B cell (primary cell): ENCODE results near the gene COLQ.

Experiments
- EZH2 ChIP-seq: IDR thresholded peaks from 2 replicates; pipeline ENCODE4 v1.6.1; 2012; ENCODE audit warnings: borderline replicate concordance, low read depth, mild to moderate bottlenecking, moderate library complexity, low read length; ENCODE audit not compliant: insufficient read depth, poor library complexity, severe bottlenecking
- TF ChIP-seq, protein P1 (sequence below): fragments of 200-600 bp; IDR thresholded peaks from one replicate; pipeline ENCODE4 v1.8.0; 2022; ENCODE audit warnings: antibody characterized with exemption, mild to moderate bottlenecking

DNA sequence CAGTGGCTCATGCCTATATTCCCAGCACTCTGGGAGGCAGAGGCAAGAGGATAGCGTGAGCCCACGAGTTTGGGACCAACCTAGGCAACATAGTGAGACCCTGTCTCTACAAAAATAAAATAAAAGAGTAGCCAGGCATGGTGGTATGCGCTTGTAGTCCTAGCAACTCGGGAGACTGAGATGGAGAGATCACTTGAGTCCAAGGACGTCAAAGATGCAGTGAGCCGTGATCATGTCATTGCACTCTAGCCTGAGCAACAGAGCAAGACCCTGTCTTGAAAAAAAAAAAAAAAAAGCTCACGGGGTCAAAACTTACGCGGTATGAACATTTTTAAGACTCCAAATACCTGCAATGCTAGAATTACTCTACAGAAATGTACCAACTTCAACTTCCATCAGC lies 37.1 kb upstream of the COLQ start:
- TF ChIP-seq, protein P1, sequence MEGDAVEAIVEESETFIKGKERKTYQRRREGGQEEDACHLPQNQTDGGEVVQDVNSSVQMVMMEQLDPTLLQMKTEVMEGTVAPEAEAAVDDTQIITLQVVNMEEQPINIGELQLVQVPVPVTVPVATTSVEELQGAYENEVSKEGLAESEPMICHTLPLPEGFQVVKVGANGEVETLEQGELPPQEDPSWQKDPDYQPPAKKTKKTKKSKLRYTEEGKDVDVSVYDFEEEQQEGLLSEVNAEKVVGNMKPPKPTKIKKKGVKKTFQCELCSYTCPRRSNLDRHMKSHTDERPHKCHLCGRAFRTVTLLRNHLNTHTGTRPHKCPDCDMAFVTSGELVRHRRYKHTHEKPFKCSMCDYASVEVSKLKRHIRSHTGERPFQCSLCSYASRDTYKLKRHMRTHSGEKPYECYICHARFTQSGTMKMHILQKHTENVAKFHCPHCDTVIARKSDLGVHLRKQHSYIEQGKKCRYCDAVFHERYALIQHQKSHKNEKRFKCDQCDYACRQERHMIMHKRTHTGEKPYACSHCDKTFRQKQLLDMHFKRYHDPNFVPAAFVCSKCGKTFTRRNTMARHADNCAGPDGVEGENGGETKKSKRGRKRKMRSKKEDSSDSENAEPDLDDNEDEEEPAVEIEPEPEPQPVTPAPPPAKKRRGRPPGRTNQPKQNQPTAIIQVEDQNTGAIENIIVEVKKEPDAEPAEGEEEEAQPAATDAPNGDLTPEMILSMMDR = no peak
- no peak for TF ChIP-seq EZH2
